Panc1 (cell line): Measurements from ENCODE around the gene FIZ1. TPM values are rescaled to one million over a fixed set of nuclear protein-coding genes. Genes with fewer than 3 reads are reported as not detected.

Source experiments
- ATAC-seq: fragments of 200-7000 bp; cut with Tn5 transposase; 2 replicates; pipeline ENCODE4 v1.9.1; 2020; ENCODE audit warnings: mild to moderate bottlenecking, moderate library complexity
- BruUV-seq: library from RNA; stranded (reverse); fragments of 400-500 nt; replicated peaks from 2 replicates; lab custom pipeline; 2021; lab: Mats Ljungman, UMichigan
- CTCF ChIA-PET: fragments of 300-600 bp; sonication (Branson Sonifier 250); formaldehyde crosslinking; loops from one replicate; lab custom pipeline; 2022; ENCODE audit warnings: antibody characterized with exemption; lab: Charles Lee
- POLR2A ChIA-PET: fragments of 300-600 bp; sonication (Branson Sonifier 250); formaldehyde crosslinking; loops from one replicate; lab custom pipeline; 2022; ENCODE audit warnings: antibody characterized with exemption; lab: Charles Lee
- DNase-seq: peaks from one replicate; pipeline ENCODE4 v3.0.0-alpha.2; 2010; ENCODE audit warnings: low read depth, low spot score
- H3K27ac ChIP-seq: 2 replicates; pipeline ENCODE4 v1.5.1; 2011; ENCODE audit warnings: mild to moderate bottlenecking, low read length, inconsistent platforms
- H3K27me3 ChIP-seq: fragments of 200-500 bp; sonication (Bioruptor generic); 2 replicates; pipeline ENCODE4 v1.6.0; 2014; ENCODE audit warnings: low read length, inconsistent platforms; ENCODE audit not compliant: control insufficient read depth, insufficient read depth
- H3K36me3 ChIP-seq: fragments of 200-500 bp; sonication (Bioruptor generic); 2 replicates; pipeline ENCODE4 v1.5.1; 2014; ENCODE audit warnings: inconsistent platforms, mild to moderate bottlenecking, low read length, moderate library complexity; ENCODE audit not compliant: control insufficient read depth, insufficient read depth
- H3K4me1 ChIP-seq: 2 replicates; pipeline ENCODE4 v1.5.1; 2011; ENCODE audit warnings: inconsistent platforms, mild to moderate bottlenecking, low read length, moderate library complexity; ENCODE audit not compliant: control insufficient read depth, insufficient read depth
- H3K4me3 ChIP-seq, 2 experiments: 2 replicates each; pipeline ENCODE4 v1.5.1; 2011 to 2012; ENCODE audit warnings: low read depth in 2 of 2, low read length in 2 of 2, mild to moderate bottlenecking in 2 of 2, inconsistent platforms in 1 of 2, moderate library complexity in 1 of 2
- H3K9me3 ChIP-seq: fragments of 200-500 bp; sonication (Bioruptor generic); 2 replicates; pipeline ENCODE4 v1.5.1; 2014; ENCODE audit warnings: low read depth, mild to moderate bottlenecking, inconsistent platforms, low read length, moderate library complexity; ENCODE audit not compliant: control insufficient read depth, insufficient read depth
- POLR2AphosphoS5 ChIP-seq: IDR thresholded peaks from 2 replicates; pipeline ENCODE4 v1.6.1; 2012; ENCODE audit warnings: mild to moderate bottlenecking, low read depth, low read length, moderate library complexity
- SIN3A ChIP-seq: IDR thresholded peaks from 2 replicates; pipeline ENCODE4 v1.6.1; 2012; ENCODE audit warnings: low read depth, mild to moderate bottlenecking, low read length, moderate library complexity, borderline replicate concordance; ENCODE audit not compliant: insufficient read depth
- TCF7L2 ChIP-seq: IDR thresholded peaks from 2 replicates; pipeline ENCODE4 v1.6.1; 2011; ENCODE audit warnings: mild to moderate bottlenecking, low read depth, low read length, inconsistent platforms
- in situ Hi-C: cut with HindIII; loops from 2 replicates; pipeline ENCODE4 v1.10.0; 2016; ENCODE audit warnings: low sequenced_read_pairs, low pct_unique_long_range_greater_than_20kb
- intact Hi-C: fragments of 100-400 bp; cut with micrococcal nuclease; formaldehyde crosslinking; loops from one replicate; pipeline ENCODE4 v1.10.0; 2022; ENCODE audit not compliant: unreplicated experiment
- total RNA-seq: library from RNA; stranded (reverse); gene quantifications from one replicate; pipeline ENCODE4 v1.2.1, GENCODE V29; 2021; ENCODE audit not compliant: unreplicated experiment
- TF ChIP-seq, protein P1 (sequence below): fragments of 450-650 bp; IDR thresholded peaks from 2 replicates; pipeline ENCODE4 v1.5.1; 2017; ENCODE audit warnings: mild to moderate bottlenecking
- TF ChIP-seq, protein P2 (sequence below), 2 experiments: IDR thresholded peaks; 2 replicates each; pipeline ENCODE4 v1.6.1; 2011 to 2012; ENCODE audit warnings: low read depth in 2 of 2, control low read depth in 1 of 2, low read length in 1 of 2, mild to moderate bottlenecking in 1 of 2, moderate library complexity in 1 of 2; ENCODE audit not compliant: insufficient read depth in 1 of 2

The FIZ1 gene
- total RNA-seq, 1 experiment from 2014 or later = 28.5 TPM

DNA sequence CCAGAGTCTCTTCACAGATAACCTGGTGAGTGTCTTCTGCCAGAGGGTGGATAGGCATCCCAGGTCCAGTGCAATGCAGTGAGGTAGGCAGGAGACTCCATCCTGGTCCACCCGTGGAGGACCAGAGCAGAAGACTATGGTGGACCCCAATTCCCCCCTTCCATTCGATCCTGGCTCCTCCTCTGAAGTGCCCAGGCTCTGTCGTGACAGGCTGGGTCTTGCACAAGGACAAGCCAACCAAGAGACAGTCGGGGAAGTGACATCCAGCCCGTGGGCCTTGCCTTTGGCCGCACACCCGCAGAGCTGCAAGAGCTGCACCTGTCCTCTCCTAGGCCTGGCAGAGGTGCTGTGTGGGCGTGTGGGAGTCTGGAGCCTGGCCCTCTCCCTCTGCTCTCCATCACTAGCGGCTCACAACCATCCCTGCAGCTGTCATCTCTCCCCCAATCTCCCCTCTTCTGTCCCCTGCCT is 21.9 kb upstream of the FIZ1 start:
- BruUV-seq = TSS peak; percentile 65
- no peak overlapping the region for H3K4me3 ChIP-seq
- H3K27ac ChIP-seq = no peak overlapping the region
- TF ChIP-seq TCF7L2 (no peak), POLR2AphosphoS5 (no peak), SIN3A (no peak)
- TF ChIP-seq, protein P1, sequence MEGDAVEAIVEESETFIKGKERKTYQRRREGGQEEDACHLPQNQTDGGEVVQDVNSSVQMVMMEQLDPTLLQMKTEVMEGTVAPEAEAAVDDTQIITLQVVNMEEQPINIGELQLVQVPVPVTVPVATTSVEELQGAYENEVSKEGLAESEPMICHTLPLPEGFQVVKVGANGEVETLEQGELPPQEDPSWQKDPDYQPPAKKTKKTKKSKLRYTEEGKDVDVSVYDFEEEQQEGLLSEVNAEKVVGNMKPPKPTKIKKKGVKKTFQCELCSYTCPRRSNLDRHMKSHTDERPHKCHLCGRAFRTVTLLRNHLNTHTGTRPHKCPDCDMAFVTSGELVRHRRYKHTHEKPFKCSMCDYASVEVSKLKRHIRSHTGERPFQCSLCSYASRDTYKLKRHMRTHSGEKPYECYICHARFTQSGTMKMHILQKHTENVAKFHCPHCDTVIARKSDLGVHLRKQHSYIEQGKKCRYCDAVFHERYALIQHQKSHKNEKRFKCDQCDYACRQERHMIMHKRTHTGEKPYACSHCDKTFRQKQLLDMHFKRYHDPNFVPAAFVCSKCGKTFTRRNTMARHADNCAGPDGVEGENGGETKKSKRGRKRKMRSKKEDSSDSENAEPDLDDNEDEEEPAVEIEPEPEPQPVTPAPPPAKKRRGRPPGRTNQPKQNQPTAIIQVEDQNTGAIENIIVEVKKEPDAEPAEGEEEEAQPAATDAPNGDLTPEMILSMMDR = no peak
- TF ChIP-seq, protein P2, sequence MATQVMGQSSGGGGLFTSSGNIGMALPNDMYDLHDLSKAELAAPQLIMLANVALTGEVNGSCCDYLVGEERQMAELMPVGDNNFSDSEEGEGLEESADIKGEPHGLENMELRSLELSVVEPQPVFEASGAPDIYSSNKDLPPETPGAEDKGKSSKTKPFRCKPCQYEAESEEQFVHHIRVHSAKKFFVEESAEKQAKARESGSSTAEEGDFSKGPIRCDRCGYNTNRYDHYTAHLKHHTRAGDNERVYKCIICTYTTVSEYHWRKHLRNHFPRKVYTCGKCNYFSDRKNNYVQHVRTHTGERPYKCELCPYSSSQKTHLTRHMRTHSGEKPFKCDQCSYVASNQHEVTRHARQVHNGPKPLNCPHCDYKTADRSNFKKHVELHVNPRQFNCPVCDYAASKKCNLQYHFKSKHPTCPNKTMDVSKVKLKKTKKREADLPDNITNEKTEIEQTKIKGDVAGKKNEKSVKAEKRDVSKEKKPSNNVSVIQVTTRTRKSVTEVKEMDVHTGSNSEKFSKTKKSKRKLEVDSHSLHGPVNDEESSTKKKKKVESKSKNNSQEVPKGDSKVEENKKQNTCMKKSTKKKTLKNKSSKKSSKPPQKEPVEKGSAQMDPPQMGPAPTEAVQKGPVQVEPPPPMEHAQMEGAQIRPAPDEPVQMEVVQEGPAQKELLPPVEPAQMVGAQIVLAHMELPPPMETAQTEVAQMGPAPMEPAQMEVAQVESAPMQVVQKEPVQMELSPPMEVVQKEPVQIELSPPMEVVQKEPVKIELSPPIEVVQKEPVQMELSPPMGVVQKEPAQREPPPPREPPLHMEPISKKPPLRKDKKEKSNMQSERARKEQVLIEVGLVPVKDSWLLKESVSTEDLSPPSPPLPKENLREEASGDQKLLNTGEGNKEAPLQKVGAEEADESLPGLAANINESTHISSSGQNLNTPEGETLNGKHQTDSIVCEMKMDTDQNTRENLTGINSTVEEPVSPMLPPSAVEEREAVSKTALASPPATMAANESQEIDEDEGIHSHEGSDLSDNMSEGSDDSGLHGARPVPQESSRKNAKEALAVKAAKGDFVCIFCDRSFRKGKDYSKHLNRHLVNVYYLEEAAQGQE (IDR thresholded peaks at IDR 0.05; ENCODE audit: insufficient read depth in 1 of 2, low read depth in 2 of 2, low read length in 1 of 2) = no peak
- H3K4me1 ChIP-seq = 0 out of 2 replicates have a peak, but pooled peaks cover 3% of the 10 kb centered on the region
- DNase-seq (no peak), ATAC-seq (no peak)
- H3K9me3 ChIP-seq = no peaks in the 10 kb centered on the region
- no peaks in the 10 kb centered on the region for H3K27me3 ChIP-seq
- intact Hi-C loops = no loop called here
- in situ Hi-C loops = no loop called here
- no peaks in the 10 kb centered on the region for H3K36me3 ChIP-seq
- ChIA-PET CTCF (no interaction called here), POLR2A (no interaction called here)

DNA sequence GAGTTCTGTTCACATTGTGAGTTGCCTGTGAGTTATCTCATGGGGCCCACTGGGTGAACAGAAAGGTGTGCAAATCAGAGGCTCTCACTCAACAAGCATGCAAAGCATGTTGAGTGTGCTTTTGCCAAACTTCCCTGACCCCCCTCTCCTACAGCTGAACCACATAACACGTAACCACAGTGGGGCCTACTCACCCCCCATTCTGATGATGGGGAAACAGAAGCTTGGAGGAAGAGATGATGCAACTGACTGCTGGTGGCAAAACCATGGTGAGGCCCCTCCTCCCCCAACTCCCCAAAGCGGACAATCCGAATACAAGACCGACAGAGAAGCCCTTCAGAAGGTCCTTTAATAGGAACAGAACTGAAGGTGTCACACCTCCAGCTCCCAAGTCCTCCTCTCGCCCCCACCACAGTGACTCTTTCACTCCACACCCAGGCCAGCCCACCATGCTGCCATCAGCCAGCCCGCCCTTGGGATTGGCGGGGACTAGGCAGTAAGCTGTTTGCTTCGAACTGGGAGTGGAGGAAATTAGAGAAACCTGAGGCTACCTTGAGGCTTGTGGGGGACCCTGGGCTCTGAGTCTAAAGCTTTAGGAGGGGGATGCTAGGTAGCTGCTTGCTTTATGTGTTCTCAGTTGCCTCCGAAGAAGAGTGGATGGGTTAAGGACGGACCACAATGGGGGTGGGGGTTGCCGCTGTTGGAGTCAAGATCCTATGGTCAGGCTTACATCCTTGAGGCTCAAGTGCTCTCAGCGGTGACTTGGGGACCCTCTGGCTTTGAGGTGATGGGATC is 21.3 kb upstream of the FIZ1 start:
- Histone ChIP-seq H3K4me3 (no peak overlapping the region), H3K27me3 (no peaks in the 10 kb centered on the region), H3K36me3 (no peaks in the 10 kb centered on the region), H3K27ac (no peak overlapping the region), H3K9me3 (no peaks in the 10 kb centered on the region), H3K4me1 (0 out of 2 replicates have a peak, but pooled peaks cover 3% of the 10 kb centered on the region)
- no peak for ATAC-seq
- intact Hi-C loops (no loop called here), in situ Hi-C loops (no loop called here)
- DNase-seq = no peak
- TF ChIP-seq, protein P1 = no peak
- TF ChIP-seq, protein P2 (IDR thresholded peaks at IDR 0.05; ENCODE audit: insufficient read depth in 1 of 2, low read depth in 2 of 2, low read length in 1 of 2) = no peak
- TF ChIP-seq SIN3A (no peak), POLR2AphosphoS5 (no peak), TCF7L2 (no peak)
- BruUV-seq = no TSS peak
- ChIA-PET CTCF (no interaction called here), POLR2A (no interaction called here)
